OCI-LY3 (cell line): ENCODE data around the gene ITLN1.

ENCODE experiments used
- H2AFZ ChIP-seq: fragments of 200-600, 300-600 bp; shearing (Covaris generic); 2 replicates; pipeline ENCODE4 v1.6.0; 2014; ENCODE audit warnings: antibody characterized with exemption, low read depth, low read length
- H3K27ac ChIP-seq: fragments of 200-600, 300-600 bp; sonication (generic); 2 replicates; pipeline ENCODE4 v1.5.1; 2014; ENCODE audit warnings: mild to moderate bottlenecking, low read length, moderate library complexity, mixed read lengths
- H3K27me3 ChIP-seq: fragments of 200-600, 300-600 bp; sonication (generic); 2 replicates; pipeline ENCODE4 v1.6.1; 2014; ENCODE audit warnings: low read depth, low read length, mixed read lengths
- H3K36me3 ChIP-seq: fragments of 200-600, 300-600 bp; sonication (generic); replicated peaks from 2 replicates; pipeline ENCODE3; 2014; ENCODE audit warnings: low read depth, low read length, mixed read lengths
- H3K4me1 ChIP-seq: fragments of 300-600, 200-600 bp; sonication (generic); 2 replicates; pipeline ENCODE4 v1.6.1; 2014; ENCODE audit warnings: low read length, mixed read lengths
- H3K4me2 ChIP-seq: fragments of 200-600, 300-600 bp; sonication (generic); 2 replicates; pipeline ENCODE4 v1.6.1; 2014; ENCODE audit warnings: low read length, mixed read lengths
- H3K4me3 ChIP-seq: fragments of 300-600, 200-600 bp; sonication (generic); 2 replicates; pipeline ENCODE4 v1.5.1; 2014; ENCODE audit warnings: antibody characterized with exemption, mild to moderate bottlenecking, low read length, moderate library complexity
- H3K79me2 ChIP-seq: fragments of 300-600, 200-600 bp; shearing (Covaris generic); 2 replicates; pipeline ENCODE4 v1.6.1; 2014; ENCODE audit warnings: mild to moderate bottlenecking, low read length, mixed read lengths
- H3K9ac ChIP-seq: fragments of 300-600, 200-600 bp; shearing (Covaris generic); 2 replicates; pipeline ENCODE4 v1.6.0; 2014; ENCODE audit warnings: mild to moderate bottlenecking, low read length, moderate library complexity
- H3K9me3 ChIP-seq: fragments of 200-600, 300-600 bp; shearing (Covaris generic); 2 replicates; pipeline ENCODE4 v1.6.1; 2014; ENCODE audit warnings: low read length, mixed read lengths; ENCODE audit not compliant: insufficient read depth
- H4K20me1 ChIP-seq: fragments of 200-600, 300-600 bp; sonication (generic); 2 replicates; pipeline ENCODE4 v1.6.1; 2016; ENCODE audit warnings: low read length, mixed read lengths; ENCODE audit not compliant: insufficient read depth
- EZH2phosphoT487 ChIP-seq: fragments of 200-600 bp; shearing (Covaris generic); IDR thresholded peaks from 2 replicates; pipeline ENCODE4 v1.6.1; 2018; ENCODE audit warnings: antibody characterized with exemption, mixed run types, low read depth
- TF ChIP-seq, protein P1 (sequence below): fragments of 200-600, 300-600 bp; sonication (generic); IDR thresholded peaks from 2 replicates; pipeline ENCODE4 v1.5.1; 2014; ENCODE audit warnings: antibody characterized with exemption, low read length, low read depth

Gene ITLN1

GRCh38 chr1:160891474-160891873 lies 6.5 kb upstream of the ITLN1 start:
- no peaks in the 10 kb centered on the region for H3K9me3 ChIP-seq
- no peak overlapping the region for H3K4me2 ChIP-seq
- H3K27me3 ChIP-seq: no peaks in the 10 kb centered on the region; the same call in 1 of the 2 replicates
- TF ChIP-seq, protein P1, sequence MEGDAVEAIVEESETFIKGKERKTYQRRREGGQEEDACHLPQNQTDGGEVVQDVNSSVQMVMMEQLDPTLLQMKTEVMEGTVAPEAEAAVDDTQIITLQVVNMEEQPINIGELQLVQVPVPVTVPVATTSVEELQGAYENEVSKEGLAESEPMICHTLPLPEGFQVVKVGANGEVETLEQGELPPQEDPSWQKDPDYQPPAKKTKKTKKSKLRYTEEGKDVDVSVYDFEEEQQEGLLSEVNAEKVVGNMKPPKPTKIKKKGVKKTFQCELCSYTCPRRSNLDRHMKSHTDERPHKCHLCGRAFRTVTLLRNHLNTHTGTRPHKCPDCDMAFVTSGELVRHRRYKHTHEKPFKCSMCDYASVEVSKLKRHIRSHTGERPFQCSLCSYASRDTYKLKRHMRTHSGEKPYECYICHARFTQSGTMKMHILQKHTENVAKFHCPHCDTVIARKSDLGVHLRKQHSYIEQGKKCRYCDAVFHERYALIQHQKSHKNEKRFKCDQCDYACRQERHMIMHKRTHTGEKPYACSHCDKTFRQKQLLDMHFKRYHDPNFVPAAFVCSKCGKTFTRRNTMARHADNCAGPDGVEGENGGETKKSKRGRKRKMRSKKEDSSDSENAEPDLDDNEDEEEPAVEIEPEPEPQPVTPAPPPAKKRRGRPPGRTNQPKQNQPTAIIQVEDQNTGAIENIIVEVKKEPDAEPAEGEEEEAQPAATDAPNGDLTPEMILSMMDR: no peak
- no peak for TF ChIP-seq EZH2phosphoT487
- no peak overlapping the region for H3K4me3 ChIP-seq
- H3K36me3 ChIP-seq: no peaks in the 10 kb centered on the region
- no peak overlapping the region for H3K27ac ChIP-seq
- no peak overlapping the region for H2AFZ ChIP-seq
- H3K4me1 ChIP-seq: no peaks in the 10 kb centered on the region
- no peaks in the 10 kb centered on the region for H3K79me2 ChIP-seq
- H4K20me1 ChIP-seq: no peaks in the 10 kb centered on the region
- no peak overlapping the region for H3K9ac ChIP-seq

- Histone ChIP-seq H3K4me1 (no peaks in the 10 kb centered on the region), H4K20me1 (no peaks in the 10 kb centered on the region), H3K36me3 (no peaks in the 10 kb centered on the region)
Measured at GRCh38 chr1:160888926-160889325, 3.9 kb upstream of the ITLN1 start.

DNA sequence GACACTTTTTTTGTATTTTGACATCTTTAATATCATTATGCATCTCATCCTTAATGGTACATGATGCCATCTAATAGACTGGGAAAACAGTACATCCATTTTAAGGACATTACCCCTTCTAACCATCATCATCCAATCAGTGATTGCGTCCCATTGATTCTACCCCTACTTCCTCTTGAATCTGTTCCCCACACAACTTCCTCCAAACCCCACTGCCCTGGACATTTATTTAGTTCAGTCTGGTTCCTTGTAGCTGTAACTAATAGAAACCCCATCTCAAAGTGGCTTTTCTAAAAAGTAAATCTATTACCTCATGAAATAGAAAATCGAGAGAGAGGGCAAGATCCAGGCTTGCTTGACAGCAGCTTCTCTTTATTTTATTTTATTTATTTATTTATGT lies 2.1 kb upstream of the ITLN1 start:
- Histone ChIP-seq H3K79me2 (no peaks in the 10 kb centered on the region), H3K27ac (no peak overlapping the region), H3K4me3 (no peak overlapping the region), H3K9me3 (no peaks in the 10 kb centered on the region), H3K36me3 (no peaks in the 10 kb centered on the region), H4K20me1 (no peaks in the 10 kb centered on the region), H3K27me3 (no peaks in the 10 kb centered on the region; the same call in 1 of the 2 replicates), H3K4me2 (no peak overlapping the region), H3K9ac (no peak overlapping the region), H3K4me1 (no peaks in the 10 kb centered on the region), H2AFZ (no peak overlapping the region)
- TF ChIP-seq EZH2phosphoT487: no peak
- TF ChIP-seq, protein P1: no peak

More at GRCh38 chr1:160888926-160889325, 3.9 kb upstream of the ITLN1 start:
- Histone ChIP-seq H3K9ac (no peak overlapping the region), H3K79me2 (no peaks in the 10 kb centered on the region), H3K9me3 (no peaks in the 10 kb centered on the region), H3K4me2 (no peak overlapping the region), H2AFZ (no peak overlapping the region), H3K4me3 (no peak overlapping the region), H3K27me3 (no peaks in the 10 kb centered on the region; the same call in 1 of the 2 replicates), H3K27ac (no peak overlapping the region)
- TF ChIP-seq EZH2phosphoT487: no peak
- TF ChIP-seq, protein P1: no peak

DNA sequence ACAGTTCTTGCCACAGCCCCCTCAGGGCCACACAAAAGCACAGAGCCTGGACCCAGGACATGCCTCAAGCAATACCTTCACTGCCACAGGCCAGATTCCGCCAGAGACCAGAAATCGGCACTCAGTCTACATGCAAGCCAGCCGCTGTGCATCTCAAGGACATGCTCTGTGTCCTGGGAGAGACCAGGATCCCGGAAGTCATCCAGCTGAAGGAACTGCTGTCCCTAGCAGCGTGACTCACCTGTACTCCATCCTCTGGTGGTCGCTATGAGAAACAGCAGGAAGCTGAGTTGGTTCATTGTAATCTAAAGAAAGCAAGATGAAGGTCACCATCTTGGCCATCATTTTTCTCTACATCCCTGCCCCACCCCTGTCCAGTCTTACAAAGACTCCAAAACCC lies 401 bp downstream of the ITLN1 start:
- Histone ChIP-seq H3K9ac (no peak overlapping the region), H3K4me1 (no peaks in the 10 kb centered on the region), H2AFZ (peak overlapping the region; percentile 3; the same call in 1 of the 2 replicates)

More for the DNA sequence above, 401 bp downstream of the ITLN1 start:
- no peak for TF ChIP-seq EZH2phosphoT487
- TF ChIP-seq, protein P1: peak; percentile 20; the same call in 1 of the 2 replicates
- H3K79me2 ChIP-seq: no peaks in the 10 kb centered on the region
- H3K4me3 ChIP-seq: no peak overlapping the region
- H3K36me3 ChIP-seq: no peaks in the 10 kb centered on the region
- H4K20me1 ChIP-seq: no peaks in the 10 kb centered on the region
- H3K4me2 ChIP-seq: no peak overlapping the region
- no peak overlapping the region for H3K27ac ChIP-seq
- 0 out of 2 replicates have a peak, but pooled peaks cover under 1% of the 10 kb centered on the region for H3K27me3 ChIP-seq
- H3K9me3 ChIP-seq: no peaks in the 10 kb centered on the region
